ENCODE data around the gene ADAMTS3. TPM values are rescaled to one million over a fixed set of nuclear protein-coding genes. Genes with fewer than 3 reads are reported as not detected.
A peak's percentile ranks its signal among the peaks of the same experiment; 100 is the strongest.

Gene ADAMTS3
- total and polyA plus RNA-seq, 5 experiments from 2014 or later = not detected

GRCh38 chr4:72305620-72306019 lies 263.4 kb downstream of the ADAMTS3 start:
- Mint-ChIP-seq H3K27me3 (peaks cover 0 to 4% (median 0%) of the 10 kb centered on the region in 5 donors), H3K36me3 (no peaks in the 10 kb centered on the region), H3K9me3 (no peaks in the 10 kb centered on the region), H3K4me1 (peaks cover 0 to 2% (median 0%) of the 10 kb centered on the region in 4 donors), H3K27ac (no peak overlapping the region), H3K4me3 (no peak overlapping the region)
- POLR2A ChIA-PET = no interaction called here
- DNase-seq (no peak), ATAC-seq (no peak)

- POLR2A ChIA-PET = no interaction called here
- peaks cover 0 to 4% (median 0%) of the 10 kb centered on the region in 5 donors for H3K27me3 Mint-ChIP-seq
- H3K4me1 Mint-ChIP-seq = peaks cover 0 to 2% (median 0%) of the 10 kb centered on the region in 4 donors
- H3K4me3 Mint-ChIP-seq = no peak overlapping the region
- no peaks in the 10 kb centered on the region for H3K36me3 Mint-ChIP-seq
- H3K9me3 Mint-ChIP-seq = no peaks in the 10 kb centered on the region
- ATAC-seq (no peak), DNase-seq (no peak)
- no peak overlapping the region for H3K27ac Mint-ChIP-seq
Measured at GRCh38 chr4:72305080-72305479, 263.9 kb downstream of the ADAMTS3 start.

DNA sequence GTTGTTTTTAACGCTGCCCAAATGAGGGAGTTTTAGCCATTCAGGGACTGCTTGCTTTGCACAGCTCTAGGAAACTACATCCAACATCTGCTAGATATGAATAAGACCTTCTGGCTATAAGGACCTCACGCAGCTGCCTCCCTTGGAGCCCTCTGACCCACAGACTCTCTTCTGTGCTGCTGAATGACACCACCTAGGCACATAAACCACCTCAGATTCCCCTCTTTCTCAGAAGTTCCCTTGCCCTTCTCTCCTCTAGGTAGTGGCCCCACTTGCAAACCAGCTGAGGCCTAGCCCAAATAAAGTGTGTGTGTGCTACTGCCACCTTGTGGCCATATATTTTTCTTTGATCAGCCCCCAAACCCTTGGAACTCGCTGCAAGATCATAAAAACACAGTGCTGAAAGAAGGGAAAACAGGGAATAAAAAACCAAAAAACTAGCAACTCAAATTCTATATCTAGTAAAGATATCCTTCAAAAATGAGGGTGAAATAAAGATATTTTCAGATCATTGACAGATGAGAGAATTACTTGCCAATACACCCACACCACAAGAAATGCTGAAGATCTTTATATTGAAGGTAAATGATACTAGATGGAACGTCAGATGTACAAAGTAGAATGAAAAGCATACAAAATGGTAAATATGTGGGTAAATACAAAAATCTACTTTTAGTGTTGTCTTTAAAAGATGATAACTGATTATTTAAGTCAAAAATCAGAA lies 265.9 kb downstream of the ADAMTS3 start:
- peak; percentile 49 to 58 for ATAC-seq
- H3K36me3 Mint-ChIP-seq = no peaks in the 10 kb centered on the region
- DNase-seq = peak; percentile 3 to 65 (median 30)
- peaks cover 0 to 2% (median 0%) of the 10 kb centered on the region in 4 donors for H3K4me1 Mint-ChIP-seq
- peaks cover 0 to 4% (median 0%) of the 10 kb centered on the region in 5 donors for H3K27me3 Mint-ChIP-seq
- no peaks in the 10 kb centered on the region for H3K9me3 Mint-ChIP-seq
- peak overlapping the region in 1 of 10 donors; percentile 56 for H3K27ac Mint-ChIP-seq
- POLR2A ChIA-PET = no interaction called here
- no peak overlapping the region for H3K4me3 Mint-ChIP-seq

- POLR2A ChIA-PET = no interaction called here
- ATAC-seq (no peak), DNase-seq (no peak)
- Mint-ChIP-seq H3K4me1 (peaks cover 0 to 2% (median 0%) of the 10 kb centered on the region in 4 donors), H3K4me3 (no peak overlapping the region), H3K36me3 (no peaks in the 10 kb centered on the region), H3K9me3 (no peaks in the 10 kb centered on the region), H3K27ac (no peak overlapping the region), H3K27me3 (peaks cover 0 to 4% (median 0%) of the 10 kb centered on the region in 5 donors)
Measured at GRCh38 chr4:72301759-72302158, 267.3 kb downstream of the ADAMTS3 start.

- Mint-ChIP-seq H3K27ac (no peak overlapping the region), H3K4me3 (no peak overlapping the region), H3K4me1 (peaks cover 0 to 2% (median 0%) of the 10 kb centered on the region in 4 donors), H3K9me3 (no peaks in the 10 kb centered on the region), H3K36me3 (no peaks in the 10 kb centered on the region), H3K27me3 (peaks cover 0 to 4% (median 0%) of the 10 kb centered on the region in 5 donors)
- DNase-seq = no peak
- ATAC-seq = no peak
- POLR2A ChIA-PET = no interaction called here
Measured at GRCh38 chr4:72300126-72300525, 268.9 kb downstream of the ADAMTS3 start.

DNA sequence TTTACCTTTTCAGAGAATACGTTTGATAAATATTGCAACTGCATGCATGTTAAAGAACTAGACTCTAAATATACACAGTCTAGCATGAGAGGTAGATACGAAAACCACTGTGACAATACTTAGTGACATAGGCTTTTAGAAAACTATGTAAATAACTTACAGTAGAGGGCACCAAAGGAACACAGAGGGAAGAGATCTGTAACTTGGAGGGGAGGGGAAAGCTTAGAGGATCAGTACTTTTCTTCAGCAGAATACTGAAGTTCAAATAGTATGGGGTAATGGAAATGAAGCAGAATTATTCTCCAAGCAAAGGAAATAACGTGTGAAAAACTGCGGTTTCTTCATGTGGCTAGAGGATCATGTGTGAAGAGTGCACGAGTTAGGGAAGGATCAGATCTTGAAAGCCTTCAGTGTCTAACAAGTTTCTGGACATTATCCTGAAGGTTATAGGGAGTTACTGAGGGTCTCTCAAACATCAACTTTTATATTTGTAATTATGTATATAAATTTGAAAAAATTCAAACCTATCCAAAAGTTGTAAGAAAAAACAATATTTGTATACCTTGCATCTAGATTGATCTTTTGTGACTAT lies 273.0 kb downstream of the ADAMTS3 start:
- ATAC-seq (no peak), DNase-seq (peak in 1 of 10 donors; percentile 5)
- Mint-ChIP-seq H3K36me3 (no peaks in the 10 kb centered on the region), H3K4me3 (no peak overlapping the region), H3K9me3 (no peaks in the 10 kb centered on the region), H3K4me1 (no peaks in the 10 kb centered on the region), H3K27ac (no peak overlapping the region), H3K27me3 (peaks cover 1 to 21% (median 5%) of the 10 kb centered on the region in 5 donors)
- POLR2A ChIA-PET = no interaction called here

GRCh38 chr4:72290737-72291136 lies 278.3 kb downstream of the ADAMTS3 start:
- no peak for DNase-seq
- POLR2A ChIA-PET = no interaction called here
- Mint-ChIP-seq H3K4me1 (no peaks in the 10 kb centered on the region), H3K27ac (no peak overlapping the region), H3K9me3 (no peaks in the 10 kb centered on the region), H3K27me3 (peaks cover 3 to 23% (median 20%) of the 10 kb centered on the region in 5 donors), H3K4me3 (no peak overlapping the region), H3K36me3 (no peaks in the 10 kb centered on the region)
- ATAC-seq = no peak

GRCh38 chr4:72286910-72287309 lies 282.1 kb downstream of the ADAMTS3 start:
- H3K4me1 Mint-ChIP-seq = no peaks in the 10 kb centered on the region
- no peaks in the 10 kb centered on the region for H3K36me3 Mint-ChIP-seq
- H3K4me3 Mint-ChIP-seq = no peak overlapping the region
- DNase-seq = no peak
- ATAC-seq = no peak
- H3K27ac Mint-ChIP-seq = no peak overlapping the region
- POLR2A ChIA-PET = no interaction called here
- H3K9me3 Mint-ChIP-seq = no peaks in the 10 kb centered on the region
- H3K27me3 Mint-ChIP-seq = peaks cover 0 to 23% (median 7%) of the 10 kb centered on the region in 5 donors

DNA sequence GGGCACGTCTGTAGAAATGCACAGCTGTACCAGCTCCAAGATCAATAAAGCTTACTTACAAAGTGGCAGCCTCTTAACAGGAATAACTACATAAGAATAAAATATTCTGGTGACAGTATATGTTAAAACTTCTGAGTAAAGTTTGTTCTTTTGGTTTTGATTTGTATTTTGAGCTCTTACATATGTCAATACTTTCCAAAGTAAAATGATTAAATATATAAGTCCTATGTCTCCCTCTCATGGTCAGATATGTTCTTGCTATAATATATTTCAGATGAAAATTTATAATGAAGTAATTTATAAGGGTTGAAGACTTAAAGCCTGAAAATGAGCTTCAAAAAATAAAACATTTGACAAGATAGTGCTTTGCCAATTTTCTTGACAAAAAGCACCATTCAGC lies 282.8 kb downstream of the ADAMTS3 start:
- no peak for ATAC-seq
- DNase-seq = no peak
- Mint-ChIP-seq H3K36me3 (no peaks in the 10 kb centered on the region), H3K27ac (no peak overlapping the region), H3K9me3 (no peaks in the 10 kb centered on the region), H3K27me3 (peaks cover 3 to 23% (median 7%) of the 10 kb centered on the region in 5 donors), H3K4me1 (no peaks in the 10 kb centered on the region), H3K4me3 (no peak overlapping the region)
- POLR2A ChIA-PET = no interaction called here

GRCh38 chr4:72283357-72283756 lies 285.7 kb downstream of the ADAMTS3 start:
- no peak overlapping the region for H3K27ac Mint-ChIP-seq

DNA sequence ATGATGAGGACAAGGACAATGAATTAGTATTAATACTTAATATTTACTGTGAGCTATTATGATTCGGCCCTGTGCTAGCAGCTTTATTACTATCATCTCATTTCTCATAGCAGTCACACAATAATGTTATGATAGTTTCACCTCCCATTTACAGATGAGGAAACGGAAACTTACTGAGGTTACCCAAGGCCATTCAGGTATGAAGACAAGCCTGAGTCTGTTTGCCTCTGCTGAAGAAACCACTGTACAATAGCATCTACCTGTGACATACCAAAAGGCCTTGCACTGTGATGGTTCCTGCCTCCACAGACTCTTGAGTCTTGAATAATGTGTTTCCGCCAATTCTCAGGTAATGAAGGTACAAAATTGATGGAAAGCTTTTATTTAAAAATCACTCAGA lies 288.8 kb downstream of the ADAMTS3 start:
- no peak for ATAC-seq
- Mint-ChIP-seq H3K27me3 (peaks cover 0 to 17% (median 4%) of the 10 kb centered on the region in 5 donors), H3K27ac (no peak overlapping the region), H3K36me3 (no peaks in the 10 kb centered on the region), H3K9me3 (no peaks in the 10 kb centered on the region), H3K4me3 (no peak overlapping the region), H3K4me1 (no peaks in the 10 kb centered on the region)
- no peak for DNase-seq
- POLR2A ChIA-PET = no interaction called here

More at GRCh38 chr4:72283357-72283756, 285.7 kb downstream of the ADAMTS3 start:
- peaks cover 5 to 25% (median 9%) of the 10 kb centered on the region in 5 donors for H3K27me3 Mint-ChIP-seq
- no peaks in the 10 kb centered on the region for H3K9me3 Mint-ChIP-seq
- H3K4me3 Mint-ChIP-seq = no peak overlapping the region
- no peaks in the 10 kb centered on the region for H3K36me3 Mint-ChIP-seq
- POLR2A ChIA-PET = no interaction called here
- DNase-seq (no peak), ATAC-seq (no peak)
- H3K4me1 Mint-ChIP-seq = no peaks in the 10 kb centered on the region

DNA sequence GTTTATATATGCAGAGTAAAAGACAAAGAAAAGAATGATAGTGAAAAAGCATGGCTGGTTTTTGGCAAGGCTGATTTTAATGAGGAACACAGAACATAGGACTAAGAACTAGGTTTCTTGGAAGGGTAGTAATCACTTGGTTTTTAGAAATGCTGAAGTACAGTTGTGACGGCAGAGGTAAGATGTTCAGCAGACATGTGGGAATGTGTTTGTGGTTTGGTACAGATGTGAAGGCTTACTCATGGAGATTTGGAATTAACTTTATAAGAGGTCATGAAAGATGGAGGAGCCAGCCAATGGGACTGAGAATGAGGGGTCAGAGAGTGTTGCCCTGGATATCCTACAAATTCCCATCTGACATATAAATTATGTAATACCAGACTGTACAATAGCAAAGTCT lies 293.6 kb downstream of the ADAMTS3 start:
- ATAC-seq (no peak), DNase-seq (no peak)
- POLR2A ChIA-PET = no interaction called here
- H3K36me3 Mint-ChIP-seq = no peaks in the 10 kb centered on the region
- no peak overlapping the region for H3K27ac Mint-ChIP-seq
- H3K4me3 Mint-ChIP-seq = no peak overlapping the region
- peaks cover 0 to 8% (median 0%) of the 10 kb centered on the region in 5 donors for H3K27me3 Mint-ChIP-seq
- H3K4me1 Mint-ChIP-seq = no peaks in the 10 kb centered on the region
- H3K9me3 Mint-ChIP-seq = peaks cover 0 to 11% (median 5%) of the 10 kb centered on the region in 9 donors

DNA sequence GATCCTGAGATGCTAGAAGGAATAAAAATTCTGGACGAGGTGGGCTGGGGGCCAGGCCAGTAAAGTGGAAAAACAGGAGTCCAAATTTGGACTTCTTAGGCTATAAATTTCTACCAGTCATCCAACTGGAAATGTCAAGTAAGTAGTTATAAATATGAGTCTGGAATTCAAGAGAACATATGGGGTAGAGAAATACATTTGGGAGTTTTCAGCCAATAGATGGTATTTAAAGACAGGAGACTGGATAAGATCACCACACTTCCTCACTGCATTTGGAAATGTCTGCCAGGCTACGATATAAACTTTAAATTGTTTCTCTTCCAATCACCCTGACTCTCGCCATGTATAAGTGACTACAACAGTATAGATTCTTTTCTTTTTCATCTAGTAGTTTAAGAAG lies 294.8 kb downstream of the ADAMTS3 start:
- peaks cover 0 to 11% (median 0%) of the 10 kb centered on the region in 5 donors for H3K27me3 Mint-ChIP-seq

More for the DNA sequence above, 294.8 kb downstream of the ADAMTS3 start:
- Mint-ChIP-seq H3K27ac (no peak overlapping the region), H3K9me3 (peaks cover 0 to 15% (median 5%) of the 10 kb centered on the region in 9 donors), H3K4me3 (no peak overlapping the region), H3K36me3 (no peaks in the 10 kb centered on the region), H3K4me1 (no peaks in the 10 kb centered on the region)
- DNase-seq = no peak
- POLR2A ChIA-PET = no interaction called here
- no peak for ATAC-seq
